ENCODE data around the gene TERT. TPM values are rescaled to one million over a fixed set of nuclear protein-coding genes. Genes with fewer than 3 reads are reported as not detected.

TERT gene
- polyA plus RNA-seq, 1 experiment, result not detected

- no peak for DNase-seq (ENCODE audit: low read depth, low spot score)
- TF ChIP-seq CTCF (IDR thresholded peaks at IDR 0.05; ENCODE audit: low read depth, low read length), result no peak
- H3K9me3 ChIP-seq (ENCODE audit: control insufficient read depth, insufficient read depth, low read length), result peaks cover 78% of the 10 kb centered on the region
- no peaks in the 10 kb centered on the region for H3K27me3 ChIP-seq (ENCODE audit: control insufficient read depth, insufficient read depth, low read length)
- ChIA-PET POLR2A (no interaction called here), CTCF (no interaction called here)
- no peak overlapping the region for H3K4me3 ChIP-seq (ENCODE audit: low read depth, low read length)
- no peak overlapping the region for H3K27ac ChIP-seq (ENCODE audit: low read depth, low read length)
These were observed 29.8 kb downstream of the TERT start for GRCh38 chr5:1265026-1265425.

GRCh38 chr5:1264211-1264610 is 30.7 kb downstream of the TERT start:
- ChIA-PET POLR2A (no interaction called here), CTCF (no interaction called here)
- Histone ChIP-seq H3K9me3 (ENCODE audit: control insufficient read depth, insufficient read depth, low read length) (peaks cover 79% of the 10 kb centered on the region), H3K27ac (ENCODE audit: low read depth, low read length) (no peak overlapping the region), H3K4me3 (ENCODE audit: low read depth, low read length) (no peak overlapping the region), H3K27me3 (ENCODE audit: control insufficient read depth, insufficient read depth, low read length) (no peaks in the 10 kb centered on the region)
- no peak for DNase-seq (ENCODE audit: low read depth, low spot score)
- no peak for TF ChIP-seq CTCF (IDR thresholded peaks at IDR 0.05; ENCODE audit: low read depth, low read length)

- Histone ChIP-seq H3K9me3 (ENCODE audit: control insufficient read depth, insufficient read depth, low read length) (peaks cover 86% of the 10 kb centered on the region), H3K27ac (ENCODE audit: low read depth, low read length) (no peak overlapping the region), H3K27me3 (ENCODE audit: control insufficient read depth, insufficient read depth, low read length) (no peaks in the 10 kb centered on the region), H3K4me3 (ENCODE audit: low read depth, low read length) (no peak overlapping the region)
- ChIA-PET CTCF (no interaction called here), POLR2A (no interaction called here)
- no peak for TF ChIP-seq CTCF (IDR thresholded peaks at IDR 0.05; ENCODE audit: low read depth, low read length)
- no peak for DNase-seq (ENCODE audit: low read depth, low spot score)
These were observed 32.5 kb downstream of the TERT start for GRCh38 chr5:1262381-1262780.

- no peak for DNase-seq (ENCODE audit: low read depth, low spot score)
- POLR2A ChIA-PET, result no interaction called here
- Histone ChIP-seq H3K9me3 (ENCODE audit: control insufficient read depth, insufficient read depth, low read length) (peaks cover 90% of the 10 kb centered on the region), H3K27ac (ENCODE audit: low read depth, low read length) (no peak overlapping the region), H3K4me3 (ENCODE audit: low read depth, low read length) (no peak overlapping the region), H3K27me3 (ENCODE audit: control insufficient read depth, insufficient read depth, low read length) (no peaks in the 10 kb centered on the region)
- no peak for TF ChIP-seq CTCF (IDR thresholded peaks at IDR 0.05; ENCODE audit: low read depth, low read length)
- CTCF ChIA-PET, result no interaction called here
These were observed 33.2 kb downstream of the TERT start for GRCh38 chr5:1261643-1262042.

- H3K4me3 ChIP-seq (ENCODE audit: low read depth, low read length), result no peak overlapping the region
- POLR2A ChIA-PET, result no interaction called here
- no peak for TF ChIP-seq CTCF (IDR thresholded peaks at IDR 0.05; ENCODE audit: low read depth, low read length)
These were observed 34.9 kb downstream of the TERT start for GRCh38 chr5:1259806-1260480.

More at GRCh38 chr5:1259806-1260480, 34.9 kb downstream of the TERT start:
- no peak overlapping the region for H3K27ac ChIP-seq (ENCODE audit: low read depth, low read length)
- no peaks in the 10 kb centered on the region for H3K27me3 ChIP-seq (ENCODE audit: control insufficient read depth, insufficient read depth, low read length)
- DNase-seq (ENCODE audit: low read depth, low spot score), result no peak
- peaks cover 88% of the 10 kb centered on the region for H3K9me3 ChIP-seq (ENCODE audit: control insufficient read depth, insufficient read depth, low read length)
- CTCF ChIA-PET, result no interaction called here
